CD4-positive, alpha-beta T cell (primary cell): ENCODE results near the gene CTNNA2. TPM values are rescaled to one million over a fixed set of nuclear protein-coding genes. Genes with fewer than 3 reads are reported as not detected.

ENCODE experiments used
- ATAC-seq: fragments of 200-7000 bp; cut with Tn5 transposase; one replicate; pipeline ENCODE4 v1.10.0; 2022; ENCODE audit warnings: mild to moderate bottlenecking; ENCODE audit not compliant: poor library complexity
- CTCF ChIA-PET: fragments of 350-600 bp; sonication (Branson Sonifier 250); formaldehyde crosslinking; loops from one replicate; lab custom pipeline; 2021; ENCODE audit warnings: antibody characterized with exemption, inconsistent platforms; lab: Charles Lee
- POLR2A ChIA-PET: fragments of 350-600 bp; sonication (Branson Sonifier 250); formaldehyde crosslinking; loops from one replicate; lab custom pipeline; 2021; ENCODE audit warnings: antibody characterized with exemption, inconsistent platforms; lab: Charles Lee
- DNase-seq, 14 experiments: peaks; one replicate each; pipeline ENCODE4 v3.0.0-alpha.2; 2013 to 2020; ENCODE audit warnings: mixed read lengths in 2 of 14
- H3K27ac ChIP-seq, 2 donors: one replicate each; pipeline versions ENCODE4 v1.5.1 to v1.7.0; 2013; ENCODE audit warnings: low read length in 2 of 2, low read depth in 1 of 2, mild to moderate bottlenecking in 1 of 2
- H3K27me3 ChIP-seq, 2 experiments: 1 replicate in 1 of 2; 2 replicates in 1 of 2; pipeline versions ENCODE4 v1.6.1 to v1.7.0; 2013; ENCODE audit warnings: low read length in 2 of 2, control low read depth in 1 of 2, mild to moderate bottlenecking in 1 of 2, moderate library complexity in 1 of 2; ENCODE audit not compliant: insufficient read depth in 2 of 2, control insufficient read depth in 1 of 2
- H3K36me3 ChIP-seq: one replicate; pipeline ENCODE4 v1.6.1; 2013; ENCODE audit warnings: low read length, control low read depth; ENCODE audit not compliant: insufficient read depth
- H3K4me1 ChIP-seq: one replicate; pipeline ENCODE4 v1.6.1; 2013; ENCODE audit warnings: low read length, control low read depth; ENCODE audit not compliant: insufficient read depth
- H3K4me3 ChIP-seq: one replicate; pipeline ENCODE4 v1.5.1; 2013; ENCODE audit warnings: mild to moderate bottlenecking, low read length, moderate library complexity
- H3K9me3 ChIP-seq, 2 experiments: 1 replicate in 1 of 2; 2 replicates in 1 of 2; pipeline versions ENCODE4 v1.6.1 to v1.7.0; 2013; ENCODE audit warnings: low read length in 2 of 2, mild to moderate bottlenecking in 2 of 2, control low read depth in 1 of 2, moderate library complexity in 1 of 2; ENCODE audit not compliant: control insufficient read depth in 1 of 2, insufficient read depth in 1 of 2
- H3K27ac Mint-ChIP-seq: one replicate; pipeline ENCODE4 v1.8.0; 2020; ENCODE audit warnings: mixed read lengths
- H3K27me3 Mint-ChIP-seq: one replicate; pipeline ENCODE4 v1.8.0; 2021; ENCODE audit warnings: mixed read lengths
- H3K36me3 Mint-ChIP-seq: one replicate; pipeline ENCODE4 v1.8.0; 2021; ENCODE audit warnings: low read depth, mixed read lengths
- H3K4me1 Mint-ChIP-seq: one replicate; pipeline ENCODE4 v1.8.0; 2021; ENCODE audit warnings: low read depth, mixed read lengths
- H3K4me3 Mint-ChIP-seq: one replicate; pipeline ENCODE4 v1.8.0; 2020; ENCODE audit warnings: mild to moderate bottlenecking, mixed read lengths
- H3K9me3 Mint-ChIP-seq: one replicate; pipeline ENCODE4 v1.8.0; 2020; ENCODE audit warnings: mixed read lengths
- intact Hi-C, 2 experiments: fragments of 100-400 bp; cut with DNase I in 1 of 2; cut with micrococcal nuclease in 1 of 2; formaldehyde crosslinking; loops; one replicate each; pipeline versions ENCODE4 v1.15.1 to v1.9.0; 2023 to 2025; cut with DNase I, micrococcal nuclease
- total RNA-seq, 174 experiments: library from RNA in 2 of 174; stranded (reverse) in 2 of 174; gene quantifications; one replicate each; pipeline ENCODE4 v1.2.3 and lab custom pipeline; 2021 to 2026
- TF ChIP-seq, protein P1 (sequence below): fragments of 200-600 bp; IDR thresholded peaks from one replicate; pipeline ENCODE4 v1.8.0; 2022; ENCODE audit warnings: antibody characterized with exemption, mild to moderate bottlenecking

The CTNNA2 gene
- total RNA-seq, 2 experiments from 2014 or later, result not detected

DNA sequence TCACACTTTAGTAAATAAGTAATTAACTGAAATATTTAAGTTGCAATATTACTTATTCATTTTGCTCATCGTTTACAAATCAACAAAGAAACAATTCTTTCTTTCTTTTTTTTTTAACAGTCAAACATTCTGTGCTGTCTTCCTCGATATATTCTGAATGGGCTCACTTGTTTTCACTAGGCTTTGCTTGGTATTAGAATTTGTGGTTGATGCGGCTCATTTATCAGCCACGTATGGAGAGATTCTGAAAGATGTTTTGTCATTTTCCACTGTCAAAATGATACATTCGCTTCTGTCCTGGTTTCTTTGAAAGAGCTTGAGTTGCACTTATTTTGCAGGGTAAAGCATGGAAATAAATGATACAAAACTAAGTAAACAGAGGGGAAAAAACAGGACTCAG lies 468.0 kb downstream of the CTNNA2 start:
- no peak for ATAC-seq
- intact Hi-C loops, result no loop called here
- no peaks in the 10 kb centered on the region for H3K27me3 ChIP-seq
- no peak overlapping the region for H3K4me3 Mint-ChIP-seq
- no peak overlapping the region for H3K27ac Mint-ChIP-seq
- no peak for DNase-seq
- no peaks in the 10 kb centered on the region for H3K4me1 Mint-ChIP-seq
- TF ChIP-seq, protein P1, sequence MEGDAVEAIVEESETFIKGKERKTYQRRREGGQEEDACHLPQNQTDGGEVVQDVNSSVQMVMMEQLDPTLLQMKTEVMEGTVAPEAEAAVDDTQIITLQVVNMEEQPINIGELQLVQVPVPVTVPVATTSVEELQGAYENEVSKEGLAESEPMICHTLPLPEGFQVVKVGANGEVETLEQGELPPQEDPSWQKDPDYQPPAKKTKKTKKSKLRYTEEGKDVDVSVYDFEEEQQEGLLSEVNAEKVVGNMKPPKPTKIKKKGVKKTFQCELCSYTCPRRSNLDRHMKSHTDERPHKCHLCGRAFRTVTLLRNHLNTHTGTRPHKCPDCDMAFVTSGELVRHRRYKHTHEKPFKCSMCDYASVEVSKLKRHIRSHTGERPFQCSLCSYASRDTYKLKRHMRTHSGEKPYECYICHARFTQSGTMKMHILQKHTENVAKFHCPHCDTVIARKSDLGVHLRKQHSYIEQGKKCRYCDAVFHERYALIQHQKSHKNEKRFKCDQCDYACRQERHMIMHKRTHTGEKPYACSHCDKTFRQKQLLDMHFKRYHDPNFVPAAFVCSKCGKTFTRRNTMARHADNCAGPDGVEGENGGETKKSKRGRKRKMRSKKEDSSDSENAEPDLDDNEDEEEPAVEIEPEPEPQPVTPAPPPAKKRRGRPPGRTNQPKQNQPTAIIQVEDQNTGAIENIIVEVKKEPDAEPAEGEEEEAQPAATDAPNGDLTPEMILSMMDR, result no peak
- H3K9me3 ChIP-seq, result peaks cover 0 to 3% of the 10 kb centered on the region in 2 experiments
- no peak overlapping the region for H3K4me3 ChIP-seq
- no peaks in the 10 kb centered on the region for H3K36me3 ChIP-seq
- H3K4me1 ChIP-seq, result no peaks in the 10 kb centered on the region
- H3K27ac ChIP-seq, result no peak overlapping the region
- H3K9me3 Mint-ChIP-seq, result peaks cover 1% of the 10 kb centered on the region
- ChIA-PET POLR2A (no interaction called here), CTCF (no interaction called here)
- no peaks in the 10 kb centered on the region for H3K27me3 Mint-ChIP-seq
- no peaks in the 10 kb centered on the region for H3K36me3 Mint-ChIP-seq

GRCh38 chr2:79981316-79981715 lies 468.5 kb downstream of the CTNNA2 start:
- Histone ChIP-seq H3K27me3 (no peaks in the 10 kb centered on the region), H3K4me1 (no peaks in the 10 kb centered on the region), H3K27ac (no peak overlapping the region), H3K36me3 (no peaks in the 10 kb centered on the region), H3K9me3 (peaks cover 0 to 3% of the 10 kb centered on the region in 2 experiments), H3K4me3 (no peak overlapping the region)
- ATAC-seq (no peak), DNase-seq (no peak)
- H3K27ac Mint-ChIP-seq, result no peak overlapping the region
- intact Hi-C loops, result no loop called here
- ChIA-PET POLR2A (no interaction called here), CTCF (no interaction called here)
- no peaks in the 10 kb centered on the region for H3K9me3 Mint-ChIP-seq
- H3K4me1 Mint-ChIP-seq, result no peaks in the 10 kb centered on the region
- TF ChIP-seq, protein P1, result no peak
- no peaks in the 10 kb centered on the region for H3K27me3 Mint-ChIP-seq
- no peaks in the 10 kb centered on the region for H3K36me3 Mint-ChIP-seq
- no peak overlapping the region for H3K4me3 Mint-ChIP-seq

DNA sequence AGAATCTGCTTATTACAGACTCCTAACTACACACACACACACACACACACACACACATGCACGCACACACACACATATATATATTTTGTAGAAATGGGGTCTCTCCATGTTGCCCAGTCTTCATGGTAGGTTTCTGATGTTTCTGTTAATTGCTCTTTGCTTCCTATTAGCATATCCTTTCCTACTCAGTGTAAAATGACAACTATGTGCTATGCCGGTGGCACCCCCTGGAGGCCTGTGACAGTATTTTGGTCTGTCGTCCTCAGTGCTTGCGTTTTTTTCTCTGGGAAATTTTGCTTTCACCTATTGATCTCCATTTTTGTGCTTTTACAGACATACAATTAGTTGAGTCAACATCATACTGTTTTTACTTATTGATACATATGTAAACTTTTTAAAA lies 469.6 kb downstream of the CTNNA2 start:
- no peaks in the 10 kb centered on the region for H3K4me1 ChIP-seq
- CTCF ChIA-PET, result no interaction called here
- peaks cover 0 to 7% of the 10 kb centered on the region in 2 experiments for H3K9me3 ChIP-seq
- no peaks in the 10 kb centered on the region for H3K36me3 Mint-ChIP-seq
- DNase-seq (no peak), ATAC-seq (no peak)
- POLR2A ChIA-PET, result no interaction called here
- H3K27ac Mint-ChIP-seq, result no peak overlapping the region
- H3K4me1 Mint-ChIP-seq, result no peaks in the 10 kb centered on the region
- intact Hi-C loops, result no loop called here
- no peak overlapping the region for H3K4me3 Mint-ChIP-seq
- H3K27me3 ChIP-seq, result no peaks in the 10 kb centered on the region
- H3K27ac ChIP-seq, result no peak overlapping the region
- H3K4me3 ChIP-seq, result no peak overlapping the region
- H3K27me3 Mint-ChIP-seq, result no peaks in the 10 kb centered on the region
- H3K9me3 Mint-ChIP-seq, result no peaks in the 10 kb centered on the region
- TF ChIP-seq, protein P1, result no peak
- no peaks in the 10 kb centered on the region for H3K36me3 ChIP-seq
